Uterus (tissue), 2 donors: ENCODE results near the gene CST3.

Experiments
- POLR2A ChIP-seq, 2 donors: fragments of 450-650 bp; IDR thresholded peaks; one replicate each; pipeline ENCODE4 v1.6.1; 2016; ENCODE audit warnings: antibody characterized with exemption in 2 of 2, mild to moderate bottlenecking in 1 of 2, moderate library complexity in 1 of 2
- TF ChIP-seq, protein P1 (sequence below), 4 experiments: fragments of 200-600 bp in 2 of 4; fragments of 450-650 bp in 2 of 4; sonication (generic) in 2 of 4; IDR thresholded peaks; one replicate each; pipeline ENCODE4 v1.5.1; 2016 to 2019; ENCODE audit warnings: antibody characterized with exemption in 4 of 4, mild to moderate bottlenecking in 2 of 4, moderate library complexity in 1 of 4

GRCh38 chr20:23659989-23660837 lies 22.5 kb upstream of the CST3 start:
- no peak for TF ChIP-seq POLR2A (IDR thresholded peaks at IDR 0.05)
- TF ChIP-seq, protein P1, sequence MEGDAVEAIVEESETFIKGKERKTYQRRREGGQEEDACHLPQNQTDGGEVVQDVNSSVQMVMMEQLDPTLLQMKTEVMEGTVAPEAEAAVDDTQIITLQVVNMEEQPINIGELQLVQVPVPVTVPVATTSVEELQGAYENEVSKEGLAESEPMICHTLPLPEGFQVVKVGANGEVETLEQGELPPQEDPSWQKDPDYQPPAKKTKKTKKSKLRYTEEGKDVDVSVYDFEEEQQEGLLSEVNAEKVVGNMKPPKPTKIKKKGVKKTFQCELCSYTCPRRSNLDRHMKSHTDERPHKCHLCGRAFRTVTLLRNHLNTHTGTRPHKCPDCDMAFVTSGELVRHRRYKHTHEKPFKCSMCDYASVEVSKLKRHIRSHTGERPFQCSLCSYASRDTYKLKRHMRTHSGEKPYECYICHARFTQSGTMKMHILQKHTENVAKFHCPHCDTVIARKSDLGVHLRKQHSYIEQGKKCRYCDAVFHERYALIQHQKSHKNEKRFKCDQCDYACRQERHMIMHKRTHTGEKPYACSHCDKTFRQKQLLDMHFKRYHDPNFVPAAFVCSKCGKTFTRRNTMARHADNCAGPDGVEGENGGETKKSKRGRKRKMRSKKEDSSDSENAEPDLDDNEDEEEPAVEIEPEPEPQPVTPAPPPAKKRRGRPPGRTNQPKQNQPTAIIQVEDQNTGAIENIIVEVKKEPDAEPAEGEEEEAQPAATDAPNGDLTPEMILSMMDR (IDR thresholded peaks at IDR 0.05), result no peak
